SK-N-SH treated with all-trans-retinoic acid at 6 μM for 48 hours (cell line): ENCODE data around the gene RAD51B.

Experiments used
- ATAC-seq: fragments of 200-7000 bp; cut with Tn5 transposase; 3 replicates; pipeline ENCODE4 v1.9.1; 2020; ENCODE audit warnings: mild to moderate bottlenecking, moderate library complexity
- ARNTL ChIP-seq: fragments of 450-650 bp; formaldehyde crosslinking; IDR thresholded peaks from 2 replicates; pipeline ENCODE4 v1.5.0; 2020; ENCODE audit warnings: low read depth, mild to moderate bottlenecking, moderate library complexity, borderline replicate concordance
- BACH2 ChIP-seq: fragments of 250-450 bp; sonication (Bioruptor Pico); IDR thresholded peaks from 2 replicates; pipeline ENCODE4 v1.9.0; 2021; ENCODE audit warnings: mild to moderate bottlenecking, borderline replicate concordance
- CREB5 ChIP-seq: fragments of 250-450 bp; sonication (Bioruptor Pico); IDR thresholded peaks from 2 replicates; pipeline ENCODE4 v1.5.1; 2020; ENCODE audit warnings: low read depth, mild to moderate bottlenecking, moderate library complexity
- CSDC2 ChIP-seq: fragments of 250-450 bp; sonication (Bioruptor Pico); IDR thresholded peaks from 2 replicates; pipeline ENCODE4 v1.5.0; 2020; ENCODE audit warnings: mild to moderate bottlenecking, moderate library complexity
- CSRNP3 ChIP-seq: fragments of 250-450 bp; sonication (Bioruptor Pico); IDR thresholded peaks from 2 replicates; pipeline ENCODE4 v1.5.1; 2021; ENCODE audit warnings: mild to moderate bottlenecking, moderate library complexity
- ESRRG ChIP-seq: fragments of 250-450 bp; sonication (Bioruptor Pico); IDR thresholded peaks from 2 replicates; pipeline ENCODE4 v1.6.1; 2021; ENCODE audit warnings: mild to moderate bottlenecking
- GLIS3 ChIP-seq: fragments of 250-450 bp; sonication (Bioruptor Pico); IDR thresholded peaks from 2 replicates; pipeline ENCODE4 v1.5.0; 2020; ENCODE audit warnings: mild to moderate bottlenecking, moderate library complexity
- ISL1 ChIP-seq: fragments of 250-450 bp; sonication (Bioruptor Pico); IDR thresholded peaks from 2 replicates; pipeline ENCODE4 v2.1.2; 2022; ENCODE audit warnings: mild to moderate bottlenecking, moderate library complexity
- OSR1 ChIP-seq: fragments of 250-450 bp; sonication (Bioruptor Pico); IDR thresholded peaks from 2 replicates; pipeline ENCODE4 v1.8.0; 2022; ENCODE audit warnings: moderate library complexity, mild to moderate bottlenecking, inconsistent platforms
- PATZ1 ChIP-seq: fragments of 250-450 bp; sonication (Bioruptor Pico); IDR thresholded peaks from 2 replicates; pipeline ENCODE4 v1.8.0; 2020; ENCODE audit warnings: mild to moderate bottlenecking, moderate library complexity, borderline replicate concordance
- POU6F1 ChIP-seq: fragments of 250-450 bp; sonication (Bioruptor Pico); IDR thresholded peaks from 2 replicates; pipeline ENCODE4 v1.8.0; 2021; ENCODE audit warnings: low read depth, mild to moderate bottlenecking, moderate library complexity, borderline replicate concordance
- PPARA ChIP-seq: fragments of 250-450 bp; sonication (Bioruptor Pico); IDR thresholded peaks from 2 replicates; pipeline ENCODE4 v1.5.0; 2020; ENCODE audit warnings: mild to moderate bottlenecking, borderline replicate concordance
- RARB ChIP-seq: fragments of 250-450 bp; sonication (Bioruptor Pico); IDR thresholded peaks from 2 replicates; pipeline ENCODE4 v1.8.0; 2021; ENCODE audit warnings: mild to moderate bottlenecking, moderate library complexity
- SNAI2 ChIP-seq: fragments of 250-450 bp; sonication (Bioruptor Pico); IDR thresholded peaks from 2 replicates; pipeline ENCODE4 v1.5.0; 2020; ENCODE audit warnings: mild to moderate bottlenecking, moderate library complexity
- TCF4 ChIP-seq: fragments of 250-450 bp; sonication (Bioruptor Pico); IDR thresholded peaks from 2 replicates; pipeline ENCODE4 v1.8.0; 2021; ENCODE audit warnings: mild to moderate bottlenecking, moderate library complexity, borderline replicate concordance
- TOX ChIP-seq: fragments of 250-450 bp; sonication (Bioruptor Pico); IDR thresholded peaks from 2 replicates; pipeline ENCODE4 v1.8.0; 2021; ENCODE audit warnings: mild to moderate bottlenecking, moderate library complexity, borderline replicate concordance
- TSHZ2 ChIP-seq: fragments of 250-450 bp; sonication (Bioruptor Pico); IDR thresholded peaks from 2 replicates; pipeline ENCODE4 v1.5.0; 2020; ENCODE audit warnings: mild to moderate bottlenecking, moderate library complexity
- ZC3H10 ChIP-seq: fragments of 250-450 bp; sonication (Bioruptor Pico); IDR thresholded peaks from 2 replicates; pipeline ENCODE4 v1.5.1; 2021; ENCODE audit warnings: mild to moderate bottlenecking, moderate library complexity
- ZFP3 ChIP-seq: fragments of 250-450 bp; sonication (Bioruptor Pico); IDR thresholded peaks from 2 replicates; pipeline ENCODE4 v1.5.0; 2020; ENCODE audit warnings: mild to moderate bottlenecking, moderate library complexity
- ZFP30 ChIP-seq: fragments of 450-650 bp; formaldehyde crosslinking; IDR thresholded peaks from 2 replicates; pipeline ENCODE4 v1.5.0; 2022; ENCODE audit warnings: mild to moderate bottlenecking, moderate library complexity
- ZNF565 ChIP-seq: fragments of 450-650 bp; formaldehyde crosslinking; conservative IDR thresholded peaks from 2 replicates; pipeline ENCODE4 v1.5.0; 2020; ENCODE audit warnings: low read depth, mild to moderate bottlenecking, moderate library complexity
- ZNF8 ChIP-seq: fragments of 450-650 bp; formaldehyde crosslinking; IDR thresholded peaks from 2 replicates; pipeline ENCODE4 v1.5.0; 2020; ENCODE audit warnings: mild to moderate bottlenecking, moderate library complexity

RAD51B gene

GRCh38 chr14:67887478-67887877 lies 67.9 kb downstream of the RAD51B start:
- TF ChIP-seq TSHZ2 (CRISPR knock-in tag) = no peak
- no peak for TF ChIP-seq RARB (CRISPR knock-in tag)
- TF ChIP-seq ESRRG (CRISPR knock-in tag) = no peak
- TF ChIP-seq CSDC2 (CRISPR knock-in tag) = no peak
- TF ChIP-seq BACH2 (CRISPR knock-in tag) = no peak
- no peak for TF ChIP-seq ZC3H10
- TF ChIP-seq SNAI2 (CRISPR knock-in tag) = no peak
- no peak for TF ChIP-seq GLIS3
- TF ChIP-seq PPARA = no peak
- TF ChIP-seq ISL1 (CRISPR knock-in tag) = no peak
- TF ChIP-seq CSRNP3 (CRISPR knock-in tag) = no peak
- TF ChIP-seq OSR1 (CRISPR knock-in tag) = no peak
- TF ChIP-seq CREB5 (CRISPR knock-in tag) = no peak
- no peak for TF ChIP-seq POU6F1 (CRISPR knock-in tag)
- no peak for TF ChIP-seq TCF4
- no peak for TF ChIP-seq ZFP3
- TF ChIP-seq ZFP30 = no peak
- TF ChIP-seq TOX (CRISPR knock-in tag) = no peak
- ATAC-seq = no peak

- TF ChIP-seq ZFP30 = no peak
- TF ChIP-seq OSR1 (CRISPR knock-in tag) = no peak
- no peak for TF ChIP-seq ESRRG (CRISPR knock-in tag)
- no peak for TF ChIP-seq CSRNP3 (CRISPR knock-in tag)
- no peak for TF ChIP-seq CREB5 (CRISPR knock-in tag)
- no peak for TF ChIP-seq TCF4
- no peak for TF ChIP-seq ARNTL
- no peak for TF ChIP-seq ISL1 (CRISPR knock-in tag)
- no peak for TF ChIP-seq CSDC2 (CRISPR knock-in tag)
- no peak for TF ChIP-seq BACH2 (CRISPR knock-in tag)
- no peak for TF ChIP-seq POU6F1 (CRISPR knock-in tag)
- no peak for TF ChIP-seq PATZ1 (CRISPR knock-in tag)
- no peak for TF ChIP-seq ZNF8 (CRISPR knock-in tag)
- no peak for TF ChIP-seq GLIS3
- TF ChIP-seq ZNF565 = no peak
- no peak for TF ChIP-seq ZFP3
- TF ChIP-seq TOX (CRISPR knock-in tag) = no peak
- no peak for TF ChIP-seq RARB (CRISPR knock-in tag)
- TF ChIP-seq, all 23 proteins: peak for 0
- no peak for ATAC-seq
Measured at GRCh38 chr14:67889455-67889854, 69.9 kb downstream of the RAD51B start.
